ENCODE measurements around the gene SYNDIG1.

Gene SYNDIG1

GRCh38 chr20:24473435-24474223 is 4.2 kb downstream of the SYNDIG1 start:
- DNase-seq (ENCODE audit: low spot score): no peak

- no peak for DNase-seq (ENCODE audit: low spot score)
These were observed 8.6 kb downstream of the SYNDIG1 start for GRCh38 chr20:24477831-24478547.

- no peak for DNase-seq (ENCODE audit: low spot score)
These were observed 9.2 kb downstream of the SYNDIG1 start for GRCh38 chr20:24478584-24478983.

DNA sequence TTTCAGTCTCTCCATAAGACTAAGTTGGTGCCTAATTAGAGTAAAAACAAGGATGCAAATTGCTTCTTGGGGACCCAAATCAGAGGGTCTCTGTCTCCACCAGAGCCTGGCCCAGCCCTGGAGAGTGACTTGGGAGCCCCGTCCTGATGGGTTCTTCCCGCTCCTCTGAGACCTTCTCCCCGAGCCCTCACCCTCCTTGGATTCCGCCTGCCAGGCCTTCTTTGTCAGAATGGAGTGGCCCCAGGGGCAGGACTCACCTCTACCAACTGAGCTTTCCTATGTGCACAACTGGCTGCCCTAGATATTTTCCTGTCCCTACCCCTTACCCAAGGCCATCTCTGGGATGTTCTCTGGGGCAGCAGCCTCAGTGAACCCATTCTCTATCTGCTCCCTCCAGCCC is 9.7 kb downstream of the SYNDIG1 start:
- DNase-seq (ENCODE audit: low spot score): no peak

GRCh38 chr20:24479595-24479994 is 10.2 kb downstream of the SYNDIG1 start:
- no peak for DNase-seq (ENCODE audit: low spot score)

DNA sequence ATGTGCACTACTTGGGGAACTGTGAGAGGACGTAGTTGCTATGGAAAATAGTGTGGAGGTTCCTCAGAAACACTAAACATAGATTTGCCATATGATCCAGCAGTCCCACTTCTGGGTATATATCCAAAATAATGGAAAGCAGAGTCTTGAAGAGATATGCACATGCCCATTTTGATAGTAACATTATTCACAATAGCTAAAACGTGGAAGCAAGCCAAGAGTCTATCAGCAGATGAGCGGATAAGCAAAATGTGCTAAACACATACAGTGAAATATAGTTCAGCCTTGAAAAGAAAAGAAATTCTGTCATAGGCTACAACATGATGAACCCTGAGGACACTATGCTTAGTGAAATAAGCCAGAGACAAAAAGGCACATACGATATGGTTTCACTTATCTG is 11.1 kb downstream of the SYNDIG1 start:
- DNase-seq (ENCODE audit: low spot score): no peak

DNA sequence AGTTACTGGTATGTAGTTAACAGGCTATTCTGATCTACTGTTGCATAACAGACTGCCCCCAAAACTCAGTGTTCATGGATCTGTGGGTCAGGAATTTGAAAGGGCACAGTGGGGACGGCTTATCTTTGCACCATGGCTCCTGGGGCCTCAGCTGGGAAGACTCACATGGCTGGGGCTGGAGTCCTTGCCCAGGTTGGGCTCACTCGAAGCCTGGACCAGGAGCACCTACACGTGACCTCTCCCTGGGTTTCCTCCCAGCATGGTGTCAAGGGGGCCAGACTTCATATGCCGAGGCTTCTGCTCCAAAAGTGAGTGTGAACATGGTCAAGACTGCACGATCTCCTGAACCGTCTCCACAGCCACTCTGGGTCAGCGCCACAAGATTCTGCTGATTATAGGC is 11.7 kb downstream of the SYNDIG1 start:
- no peak for DNase-seq (ENCODE audit: low spot score)

- DNase-seq (ENCODE audit: low spot score): no peak
These were observed 14.1 kb downstream of the SYNDIG1 start for GRCh38 chr20:24483435-24484080.

DNA sequence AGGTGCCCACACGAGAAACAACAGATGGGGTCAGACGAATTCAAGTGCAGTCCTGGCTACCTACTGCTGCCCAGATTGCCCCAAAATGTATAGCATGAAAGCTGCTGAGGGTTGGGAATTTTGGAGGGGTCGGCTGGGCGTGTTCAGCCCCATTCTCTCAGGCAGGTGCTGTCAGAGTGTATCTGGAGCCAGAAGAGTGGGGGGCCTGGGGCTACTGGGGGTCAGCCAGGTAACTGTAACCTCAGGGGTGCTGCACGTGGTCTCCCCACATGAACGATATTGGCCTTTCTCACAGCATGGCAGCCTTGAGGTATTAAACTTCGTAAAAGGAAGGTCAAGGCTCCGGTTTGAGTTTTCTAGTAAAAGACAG is 14.6 kb downstream of the SYNDIG1 start:
- no peak for DNase-seq (ENCODE audit: low spot score)

GRCh38 chr20:24485981-24486380 is 16.6 kb downstream of the SYNDIG1 start:
- DNase-seq (ENCODE audit: low spot score): no peak

GRCh38 chr20:24487240-24487639 is 17.8 kb downstream of the SYNDIG1 start:
- no peak for DNase-seq (ENCODE audit: low spot score)

DNA sequence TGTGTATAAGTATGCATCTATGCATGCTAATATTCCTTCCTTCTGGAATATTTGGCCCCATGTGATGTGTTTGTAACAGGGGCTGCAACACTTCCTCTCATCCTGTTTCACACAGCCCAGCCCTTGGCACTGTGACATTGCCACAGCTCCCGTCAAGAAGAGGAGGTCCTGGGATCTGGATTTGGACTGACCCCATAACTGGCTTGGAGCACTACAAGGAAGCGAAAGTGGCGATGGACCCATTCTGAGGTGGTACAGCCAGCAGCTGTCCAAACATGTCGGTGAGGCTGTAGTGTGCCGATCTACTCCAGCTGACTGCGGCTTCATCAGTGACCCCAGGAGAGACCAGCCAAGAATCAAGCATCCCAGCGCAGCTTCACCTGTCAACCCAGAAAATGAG is 18.2 kb downstream of the SYNDIG1 start:
- DNase-seq (ENCODE audit: low spot score): no peak

DNA sequence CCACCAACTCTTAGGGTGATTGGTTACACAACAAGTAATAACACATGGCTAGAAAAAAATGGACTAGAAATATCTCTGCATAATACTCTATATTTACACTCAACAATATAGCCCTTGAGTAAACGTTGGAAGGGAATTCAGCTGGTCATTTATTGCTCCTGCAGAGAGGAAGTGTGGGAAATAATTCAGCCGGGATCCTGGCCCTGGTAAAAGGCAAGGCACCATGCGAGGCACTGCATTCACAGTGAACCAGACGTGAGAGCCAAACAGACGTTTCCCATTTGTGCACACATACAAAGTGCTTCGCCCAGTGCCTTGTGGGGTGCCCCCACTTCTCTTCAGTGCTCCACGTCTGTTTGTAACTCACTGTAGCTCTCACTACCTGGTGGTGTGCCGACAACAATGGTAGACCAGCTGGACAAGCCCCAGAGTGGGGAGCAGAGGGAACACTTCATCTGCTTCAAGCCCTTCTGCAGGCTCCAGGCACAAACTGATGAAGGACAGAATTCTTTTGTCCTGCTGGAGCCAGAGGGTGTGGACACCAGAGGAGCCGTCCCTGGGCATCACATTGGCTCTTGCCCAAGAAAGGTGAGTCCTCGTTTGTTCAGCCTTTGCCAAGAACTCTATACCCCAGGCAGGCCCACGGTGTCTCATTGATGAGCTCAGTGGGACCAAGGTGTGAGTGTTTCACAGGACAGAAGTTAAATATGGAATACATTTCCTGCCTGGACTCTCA is 18.8 kb downstream of the SYNDIG1 start:
- DNase-seq (ENCODE audit: low spot score): no peak

- no peak for DNase-seq (ENCODE audit: low spot score)
These were observed 19.4 kb downstream of the SYNDIG1 start for GRCh38 chr20:24488800-24489175.

GRCh38 chr20:24489193-24489592 is 19.8 kb downstream of the SYNDIG1 start:
- DNase-seq (ENCODE audit: low spot score): no peak

- DNase-seq (ENCODE audit: low spot score): no peak
These were observed 20.3 kb downstream of the SYNDIG1 start for GRCh38 chr20:24489631-24490260.

GRCh38 chr20:24490598-24490997 is 21.2 kb downstream of the SYNDIG1 start:
- DNase-seq (ENCODE audit: low spot score): no peak

- DNase-seq (ENCODE audit: low spot score): no peak
These were observed 21.8 kb downstream of the SYNDIG1 start for GRCh38 chr20:24491041-24491756.

- DNase-seq (ENCODE audit: low spot score): no peak
These were observed 22.7 kb downstream of the SYNDIG1 start for GRCh38 chr20:24492031-24492607.

- no peak for DNase-seq (ENCODE audit: low spot score)
These were observed 23.3 kb downstream of the SYNDIG1 start for GRCh38 chr20:24492698-24493097.

- DNase-seq (ENCODE audit: low spot score): no peak
These were observed 23.8 kb downstream of the SYNDIG1 start for GRCh38 chr20:24493181-24493580.

Measured in D341Med (cell line).